ENCODE results near the gene ZDHHC1. TPM values are rescaled to one million over a fixed set of nuclear protein-coding genes. Genes with fewer than 3 reads are reported as not detected.

Gene ZDHHC1
- total and polyA plus RNA-seq, 2 of the 13 experiments (the other 11 are each of a cell fraction or from before 2014, with no cell fraction given) = 0.51 to 1.1 TPM

DNA sequence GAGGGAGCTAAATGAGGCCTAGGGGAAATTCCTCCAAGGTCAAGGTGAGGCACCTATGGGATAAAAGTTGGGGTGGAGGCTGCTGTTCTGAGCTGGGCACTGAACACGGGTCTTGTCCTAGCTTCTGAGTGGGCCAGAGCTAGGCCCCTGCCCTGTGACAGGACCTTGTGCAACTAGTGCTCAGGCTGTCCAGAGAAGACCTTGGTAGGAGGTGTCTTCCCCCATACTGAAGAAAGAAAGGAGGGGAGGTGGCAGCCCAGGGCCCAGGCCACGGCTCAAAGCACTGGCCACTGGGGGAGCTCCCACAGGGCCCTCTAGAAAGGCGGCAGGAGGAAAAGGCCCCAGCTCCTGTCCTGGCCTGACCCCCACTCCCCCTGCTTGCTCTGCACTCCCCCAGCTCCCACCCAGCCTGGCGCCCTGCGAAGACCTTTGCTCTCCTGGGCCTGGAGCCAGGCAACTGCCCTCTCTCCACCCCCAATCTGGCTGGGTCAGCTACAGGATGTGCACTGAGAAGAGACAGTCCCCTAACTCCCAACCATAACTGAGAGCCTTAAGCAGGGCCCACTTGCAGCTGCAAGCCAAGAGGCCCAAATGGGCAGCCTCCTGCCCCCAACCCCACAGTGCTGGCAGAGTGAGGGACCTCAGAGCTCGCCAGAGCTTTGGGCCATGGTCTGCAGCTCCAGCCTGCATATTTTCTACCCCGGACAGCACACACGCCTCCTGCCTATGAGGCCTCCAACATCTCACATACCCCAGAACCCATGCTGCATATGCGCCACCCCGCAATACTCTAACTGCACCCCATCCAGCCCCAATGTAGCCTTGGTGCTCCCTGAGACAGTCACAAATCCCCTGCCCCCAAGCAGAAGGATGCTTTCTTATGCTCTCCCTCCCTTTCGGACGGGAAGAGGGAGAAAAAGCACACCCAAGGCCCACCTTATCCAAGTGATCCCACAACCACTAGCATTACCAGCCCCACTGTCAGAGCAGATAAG lies 29.9 kb upstream of the ZDHHC1 start (continued):
- TF ChIP-seq, protein P1, sequence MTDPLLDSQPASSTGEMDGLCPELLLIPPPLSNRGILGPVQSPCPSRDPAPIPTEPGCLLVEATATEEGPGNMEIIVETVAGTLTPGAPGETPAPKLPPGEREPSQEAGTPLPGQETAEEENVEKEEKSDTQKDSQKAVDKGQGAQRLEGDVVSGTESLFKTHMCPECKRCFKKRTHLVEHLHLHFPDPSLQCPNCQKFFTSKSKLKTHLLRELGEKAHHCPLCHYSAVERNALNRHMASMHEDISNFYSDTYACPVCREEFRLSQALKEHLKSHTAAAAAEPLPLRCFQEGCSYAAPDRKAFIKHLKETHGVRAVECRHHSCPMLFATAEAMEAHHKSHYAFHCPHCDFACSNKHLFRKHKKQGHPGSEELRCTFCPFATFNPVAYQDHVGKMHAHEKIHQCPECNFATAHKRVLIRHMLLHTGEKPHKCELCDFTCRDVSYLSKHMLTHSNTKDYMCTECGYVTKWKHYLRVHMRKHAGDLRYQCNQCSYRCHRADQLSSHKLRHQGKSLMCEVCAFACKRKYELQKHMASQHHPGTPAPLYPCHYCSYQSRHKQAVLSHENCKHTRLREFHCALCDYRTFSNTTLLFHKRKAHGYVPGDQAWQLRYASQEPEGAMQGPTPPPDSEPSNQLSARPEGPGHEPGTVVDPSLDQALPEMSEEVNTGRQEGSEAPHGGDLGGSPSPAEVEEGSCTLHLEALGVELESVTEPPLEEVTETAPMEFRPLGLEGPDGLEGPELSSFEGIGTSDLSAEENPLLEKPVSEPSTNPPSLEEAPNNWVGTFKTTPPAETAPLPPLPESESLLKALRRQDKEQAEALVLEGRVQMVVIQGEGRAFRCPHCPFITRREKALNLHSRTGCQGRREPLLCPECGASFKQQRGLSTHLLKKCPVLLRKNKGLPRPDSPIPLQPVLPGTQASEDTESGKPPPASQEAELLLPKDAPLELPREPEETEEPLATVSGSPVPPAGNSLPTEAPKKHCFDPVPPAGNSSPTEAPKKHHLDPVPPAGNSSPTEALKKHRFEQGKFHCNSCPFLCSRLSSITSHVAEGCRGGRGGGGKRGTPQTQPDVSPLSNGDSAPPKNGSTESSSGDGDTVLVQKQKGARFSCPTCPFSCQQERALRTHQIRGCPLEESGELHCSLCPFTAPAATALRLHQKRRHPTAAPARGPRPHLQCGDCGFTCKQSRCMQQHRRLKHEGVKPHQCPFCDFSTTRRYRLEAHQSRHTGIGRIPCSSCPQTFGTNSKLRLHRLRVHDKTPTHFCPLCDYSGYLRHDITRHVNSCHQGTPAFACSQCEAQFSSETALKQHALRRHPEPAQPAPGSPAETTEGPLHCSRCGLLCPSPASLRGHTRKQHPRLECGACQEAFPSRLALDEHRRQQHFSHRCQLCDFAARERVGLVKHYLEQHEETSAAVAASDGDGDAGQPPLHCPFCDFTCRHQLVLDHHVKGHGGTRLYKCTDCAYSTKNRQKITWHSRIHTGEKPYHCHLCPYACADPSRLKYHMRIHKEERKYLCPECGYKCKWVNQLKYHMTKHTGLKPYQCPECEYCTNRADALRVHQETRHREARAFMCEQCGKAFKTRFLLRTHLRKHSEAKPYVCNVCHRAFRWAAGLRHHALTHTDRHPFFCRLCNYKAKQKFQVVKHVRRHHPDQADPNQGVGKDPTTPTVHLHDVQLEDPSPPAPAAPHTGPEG (CRISPR knock-in tag; IDR thresholded peaks at IDR 0.05) = no peak
- 0 out of 2 replicates have a peak, but pooled peaks have one; percentile 25 for TF ChIP-seq ZSCAN5A (CRISPR knock-in tag; IDR thresholded peaks at IDR 0.05; ENCODE audit: borderline replicate concordance)
- peak; percentile 66 for TF ChIP-seq ZFY (CRISPR knock-in tag; IDR thresholded peaks at IDR 0.05)
- no peak for TF ChIP-seq ZNF614 (CRISPR knock-in tag; IDR thresholded peaks at IDR 0.05; ENCODE audit: borderline replicate concordance)
- TF ChIP-seq, protein P2, sequence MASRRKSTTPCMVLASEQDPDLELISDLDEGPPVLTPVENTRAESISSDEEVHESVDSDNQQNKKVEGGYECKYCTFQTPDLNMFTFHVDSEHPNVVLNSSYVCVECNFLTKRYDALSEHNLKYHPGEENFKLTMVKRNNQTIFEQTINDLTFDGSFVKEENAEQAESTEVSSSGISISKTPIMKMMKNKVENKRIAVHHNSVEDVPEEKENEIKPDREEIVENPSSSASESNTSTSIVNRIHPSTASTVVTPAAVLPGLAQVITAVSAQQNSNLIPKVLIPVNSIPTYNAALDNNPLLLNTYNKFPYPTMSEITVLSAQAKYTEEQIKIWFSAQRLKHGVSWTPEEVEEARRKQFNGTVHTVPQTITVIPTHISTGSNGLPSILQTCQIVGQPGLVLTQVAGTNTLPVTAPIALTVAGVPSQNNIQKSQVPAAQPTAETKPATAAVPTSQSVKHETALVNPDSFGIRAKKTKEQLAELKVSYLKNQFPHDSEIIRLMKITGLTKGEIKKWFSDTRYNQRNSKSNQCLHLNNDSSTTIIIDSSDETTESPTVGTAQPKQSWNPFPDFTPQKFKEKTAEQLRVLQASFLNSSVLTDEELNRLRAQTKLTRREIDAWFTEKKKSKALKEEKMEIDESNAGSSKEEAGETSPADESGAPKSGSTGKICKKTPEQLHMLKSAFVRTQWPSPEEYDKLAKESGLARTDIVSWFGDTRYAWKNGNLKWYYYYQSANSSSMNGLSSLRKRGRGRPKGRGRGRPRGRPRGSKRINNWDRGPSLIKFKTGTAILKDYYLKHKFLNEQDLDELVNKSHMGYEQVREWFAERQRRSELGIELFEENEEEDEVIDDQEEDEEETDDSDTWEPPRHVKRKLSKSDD (CRISPR knock-in tag; IDR thresholded peaks at IDR 0.05; ENCODE audit: low read depth) = peak; percentile 71
- peak; percentile 51; the same call in 1 of the 2 replicates for TF ChIP-seq AHDC1 (CRISPR knock-in tag; IDR thresholded peaks at IDR 0.05; ENCODE audit: borderline replicate concordance)
- TF ChIP-seq ZNF564 (CRISPR knock-in tag; IDR thresholded peaks at IDR 0.05) = no peak
- TF ChIP-seq, protein P3, sequence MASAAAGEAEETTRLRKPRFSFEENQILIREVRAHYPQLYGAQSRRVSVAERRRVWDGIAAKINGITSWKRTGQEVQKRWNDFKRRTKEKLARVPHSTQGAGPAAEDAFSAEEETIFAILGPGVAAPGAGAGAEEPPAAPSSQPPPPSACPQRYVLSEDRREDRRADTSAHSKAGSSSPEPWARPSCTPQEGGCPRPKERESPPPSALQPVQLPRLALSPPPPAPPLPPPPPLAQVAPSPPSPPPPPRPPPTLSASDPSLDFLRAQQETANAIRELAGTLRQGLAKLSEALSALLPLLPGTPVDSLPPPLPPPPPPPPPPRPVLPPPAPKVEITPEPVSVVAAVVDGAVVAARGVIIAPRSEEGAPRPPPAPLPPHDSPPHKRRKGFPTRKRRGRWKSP (CRISPR knock-in tag; IDR thresholded peaks at IDR 0.05) = peak; percentile 71; the same call in 1 of the 2 replicates

All from HepG2 (cell line).